IPS DF 6.9 (cell line): Measurements from ENCODE around the gene TRAK2.

Experiments used
- DNase-seq: peaks from one replicate; pipeline ENCODE4 v3.0.0-alpha.2; 2013; ENCODE audit warnings: low read depth, low spot score
- H3K27ac ChIP-seq: one replicate; pipeline ENCODE4 v1.5.1; 2013; ENCODE audit warnings: low read length, control low read depth
- H3K27me3 ChIP-seq: 2 replicates; pipeline ENCODE4 v1.6.1; 2013; ENCODE audit warnings: mild to moderate bottlenecking, low read length; ENCODE audit not compliant: control insufficient read depth, insufficient read depth
- H3K36me3 ChIP-seq: 2 replicates; pipeline ENCODE4 v1.6.1; 2013; ENCODE audit warnings: low read length; ENCODE audit not compliant: control insufficient read depth, insufficient read depth
- H3K4me1 ChIP-seq: 2 replicates; pipeline ENCODE4 v1.6.1; 2013; ENCODE audit warnings: low read length; ENCODE audit not compliant: control insufficient read depth, insufficient read depth
- H3K4me3 ChIP-seq: 2 replicates; pipeline ENCODE4 v1.5.1; 2013; ENCODE audit warnings: mild to moderate bottlenecking, low read length
- H3K9me3 ChIP-seq: 2 replicates; pipeline ENCODE4 v1.6.1; 2013; ENCODE audit warnings: low read length, inconsistent platforms; ENCODE audit not compliant: control insufficient read depth, insufficient read depth
- WGBS: extraction: QIAGEN DNeasy Blood & Tissue Kit; methylation state at CpG from one replicate; pipeline ENCODE4 v1.1.7; 2013; ENCODE audit warnings: mixed read lengths, missing lambda C conversion rate; ENCODE audit not compliant: insufficient read length, insufficient coverage; 5-methylcytosine and 5-hydroxymethylcytosine counted together

TRAK2 gene

DNA sequence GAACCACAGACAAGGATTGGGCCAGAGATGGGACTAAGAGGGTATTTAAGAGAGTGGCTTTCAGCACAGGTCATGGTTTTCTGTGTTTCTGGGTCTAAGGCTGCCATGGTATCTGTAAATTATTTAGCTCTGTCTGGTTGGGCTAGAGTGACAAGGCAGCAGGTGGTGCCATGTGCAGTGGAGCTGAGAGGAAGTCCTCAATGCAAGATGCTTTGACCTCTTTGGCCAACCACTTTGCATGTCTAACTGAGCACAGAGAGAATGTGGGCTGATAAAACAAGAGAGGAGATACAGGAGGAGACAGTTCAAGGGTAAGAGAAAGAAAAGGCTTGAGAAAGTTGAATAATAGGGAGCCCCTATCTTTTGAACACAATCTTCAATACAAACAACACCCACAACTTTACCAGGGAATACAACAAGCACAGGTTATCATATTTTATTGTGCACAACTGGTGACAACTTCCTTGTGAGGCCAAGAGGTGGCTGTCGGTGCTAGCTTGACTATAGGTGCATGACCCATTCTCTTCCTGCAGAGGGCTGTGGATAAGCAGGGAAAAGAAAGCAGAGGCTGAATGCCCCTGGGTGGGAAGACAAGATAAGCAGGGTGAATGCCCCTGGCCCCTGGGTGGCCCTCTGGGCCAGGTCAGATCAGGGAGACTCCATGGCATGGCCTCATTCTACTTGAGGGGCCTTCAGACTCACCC, 106.4 kb downstream of the TRAK2 start:
- Histone ChIP-seq H3K27me3 (no peaks in the 10 kb centered on the region), H3K4me3 (no peak overlapping the region), H3K36me3 (no peaks in the 10 kb centered on the region), H3K27ac (no peak overlapping the region), H3K4me1 (no peaks in the 10 kb centered on the region), H3K9me3 (no peaks in the 10 kb centered on the region)
- no peak for DNase-seq
- no CpG with 5 or more reads among the region's 1 CpG for WGBS

DNA sequence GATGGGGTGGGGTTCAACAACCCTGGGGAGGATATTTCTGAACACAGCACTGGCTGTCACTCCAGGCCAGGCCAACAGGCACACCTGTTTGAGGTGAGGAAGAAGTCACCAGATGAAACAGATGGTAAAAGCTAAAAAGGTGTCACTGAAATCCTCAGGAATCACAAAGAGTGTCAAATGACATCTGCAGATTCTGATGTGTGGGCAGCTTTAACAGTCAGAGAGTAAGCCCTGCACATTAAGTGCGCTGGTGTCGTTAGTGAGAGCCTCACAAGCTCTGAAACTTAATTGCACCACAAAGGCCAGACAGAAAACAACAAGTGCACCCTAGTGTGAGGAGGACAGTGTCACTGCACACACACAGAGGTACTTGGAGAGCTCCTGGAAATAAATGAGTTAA, 107.7 kb downstream of the TRAK2 start:
- Histone ChIP-seq H3K36me3 (no peaks in the 10 kb centered on the region), H3K27ac (no peak overlapping the region), H3K4me3 (no peak overlapping the region), H3K27me3 (no peaks in the 10 kb centered on the region), H3K4me1 (no peaks in the 10 kb centered on the region), H3K9me3 (no peaks in the 10 kb centered on the region)
- no CpG with 5 or more reads among the region's 2 CpGs for WGBS
- no peak for DNase-seq

DNA sequence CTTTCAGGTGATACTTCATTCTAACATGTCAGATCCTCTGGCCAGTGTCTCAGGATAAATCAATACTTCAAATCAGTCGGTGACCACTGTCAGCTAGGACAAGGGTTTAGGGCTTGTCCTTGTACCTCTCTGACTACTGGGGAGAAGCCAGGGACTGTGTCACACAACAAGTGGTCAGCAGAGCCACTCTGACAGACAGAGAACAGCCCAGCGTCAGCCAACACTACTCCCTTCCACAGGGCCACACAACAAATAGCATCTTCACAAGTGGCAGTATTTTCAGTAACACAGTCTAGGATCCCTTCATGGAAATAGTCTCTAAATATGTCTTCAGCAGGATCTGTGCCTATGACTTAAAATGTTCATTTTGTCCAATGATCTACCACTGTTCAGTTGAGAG, 108.3 kb downstream of the TRAK2 start:
- Histone ChIP-seq H3K27me3 (no peaks in the 10 kb centered on the region), H3K9me3 (no peaks in the 10 kb centered on the region), H3K4me1 (no peaks in the 10 kb centered on the region), H3K27ac (no peak overlapping the region), H3K4me3 (no peak overlapping the region), H3K36me3 (no peaks in the 10 kb centered on the region)
- WGBS, result no CpG with 5 or more reads among the region's 2 CpGs
- no peak for DNase-seq

DNA sequence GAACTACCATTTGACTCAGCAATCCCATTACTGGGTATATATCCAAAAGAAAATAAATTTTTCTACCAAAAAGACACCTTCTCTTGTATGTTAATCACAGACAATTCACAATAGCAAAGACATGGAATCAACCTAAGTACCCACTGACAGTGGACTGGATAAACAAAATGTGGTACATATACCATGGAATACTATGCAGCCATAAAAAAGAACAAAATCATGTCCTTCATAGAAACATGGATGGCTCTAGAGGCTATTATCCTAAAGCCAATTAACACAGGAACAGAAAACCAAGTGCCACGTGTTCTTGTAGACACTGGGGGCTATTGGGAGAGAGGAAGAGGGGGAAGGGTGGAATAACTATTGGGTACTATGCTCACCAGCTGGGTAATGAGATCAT, 121.8 kb downstream of the TRAK2 start:
- WGBS, result no CpG with 5 or more reads among the region's 1 CpG
- no peak for DNase-seq
- no peaks in the 10 kb centered on the region for H3K27me3 ChIP-seq

DNA sequence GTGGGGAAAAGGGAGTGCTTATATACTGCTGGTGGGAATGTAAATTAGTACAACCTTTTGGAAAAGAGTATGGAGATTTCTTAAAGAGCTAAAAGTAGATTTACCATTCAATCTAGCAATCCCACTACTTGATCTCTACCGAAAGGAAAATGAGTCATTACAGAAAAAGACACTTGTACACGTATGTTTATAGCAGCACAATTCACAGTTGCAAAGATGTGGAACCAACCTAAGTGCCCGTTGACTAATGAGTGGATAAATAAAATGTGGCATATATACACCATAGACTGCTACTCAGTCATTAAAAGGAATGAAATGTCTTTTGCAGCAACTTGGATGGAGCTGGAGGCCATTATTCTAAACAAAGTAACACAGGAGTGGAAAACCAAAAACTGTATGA, 123.6 kb downstream of the TRAK2 start:
- DNase-seq, result no peak
- no peaks in the 10 kb centered on the region for H3K27me3 ChIP-seq
- no CpG with 5 or more reads among the region's 3 CpGs for WGBS
- no peak overlapping the region for H3K4me3 ChIP-seq
- H3K36me3 ChIP-seq, result no peaks in the 10 kb centered on the region
- no peak overlapping the region for H3K27ac ChIP-seq
- no peaks in the 10 kb centered on the region for H3K4me1 ChIP-seq
- H3K9me3 ChIP-seq, result no peaks in the 10 kb centered on the region

More for the DNA sequence above, 121.8 kb downstream of the TRAK2 start:
- H3K27ac ChIP-seq, result no peak overlapping the region
- no peaks in the 10 kb centered on the region for H3K36me3 ChIP-seq
- no peaks in the 10 kb centered on the region for H3K4me1 ChIP-seq
- no peak overlapping the region for H3K4me3 ChIP-seq
- H3K9me3 ChIP-seq, result no peaks in the 10 kb centered on the region
